Measurements from ENCODE around the gene IQGAP2. TPM values are rescaled to one million over a fixed set of nuclear protein-coding genes. Genes with fewer than 3 reads are reported as not detected.
"Not testable (repeated sequence)": the region's sequence is repeated elsewhere in the genome, so short reads cannot be mapped to it uniquely, and the experiment has no call there.

IQGAP2 gene
- polyA plus RNA-seq, 1 donor (not counting 4 experiments of a cell fraction or from before 2014, with no cell fraction given), result 0.14 TPM

DNA sequence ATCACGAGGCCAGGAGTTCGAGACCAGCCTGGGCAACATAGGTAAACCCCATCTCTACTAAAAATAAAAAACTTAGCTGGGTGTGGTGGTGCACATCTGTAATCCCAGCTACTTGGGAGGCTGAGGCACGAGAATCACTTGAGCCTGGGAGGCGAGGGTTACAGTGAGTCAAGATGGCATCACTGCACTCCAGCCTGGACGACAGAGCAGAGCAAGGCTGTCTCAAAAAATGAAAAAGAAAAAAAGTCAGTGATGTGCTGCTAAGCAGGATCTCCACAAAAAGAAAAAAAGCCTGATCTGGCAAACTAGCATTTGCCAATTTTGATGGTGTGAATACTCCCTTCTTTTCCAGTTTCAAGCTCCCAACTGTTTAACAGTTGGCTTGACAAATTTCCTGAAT, 334.8 kb downstream of the IQGAP2 start:
- H3K27me3 ChIP-seq (ENCODE audit: control insufficient read depth, extremely low read depth, insufficient read depth, low read length), result no peaks in the 10 kb centered on the region
- H3K9me1 ChIP-seq (ENCODE audit: control insufficient read depth, extremely low read depth, insufficient read depth, low read length), result no peaks in the 10 kb centered on the region
- no peak overlapping the region for H3K4me3 ChIP-seq (ENCODE audit: control insufficient read depth in 2 of 3, extremely low read depth in 1 of 3, insufficient read depth in 2 of 3, low read depth in 1 of 3, low read length in 3 of 3)
- H2AFZ ChIP-seq (ENCODE audit: control insufficient read depth, low read length), result no peak overlapping the region
- H4K20me1 ChIP-seq (ENCODE audit: control insufficient read depth, extremely low read depth, insufficient read depth, low read length), result no peaks in the 10 kb centered on the region
- FAIRE-seq (no peak), DNase-seq (ENCODE audit: low read depth, low spot score) (no peak)
- H3K27ac ChIP-seq (ENCODE audit: control insufficient read depth, insufficient read depth, low read length), result no peak overlapping the region
- TF ChIP-seq, protein P1, sequence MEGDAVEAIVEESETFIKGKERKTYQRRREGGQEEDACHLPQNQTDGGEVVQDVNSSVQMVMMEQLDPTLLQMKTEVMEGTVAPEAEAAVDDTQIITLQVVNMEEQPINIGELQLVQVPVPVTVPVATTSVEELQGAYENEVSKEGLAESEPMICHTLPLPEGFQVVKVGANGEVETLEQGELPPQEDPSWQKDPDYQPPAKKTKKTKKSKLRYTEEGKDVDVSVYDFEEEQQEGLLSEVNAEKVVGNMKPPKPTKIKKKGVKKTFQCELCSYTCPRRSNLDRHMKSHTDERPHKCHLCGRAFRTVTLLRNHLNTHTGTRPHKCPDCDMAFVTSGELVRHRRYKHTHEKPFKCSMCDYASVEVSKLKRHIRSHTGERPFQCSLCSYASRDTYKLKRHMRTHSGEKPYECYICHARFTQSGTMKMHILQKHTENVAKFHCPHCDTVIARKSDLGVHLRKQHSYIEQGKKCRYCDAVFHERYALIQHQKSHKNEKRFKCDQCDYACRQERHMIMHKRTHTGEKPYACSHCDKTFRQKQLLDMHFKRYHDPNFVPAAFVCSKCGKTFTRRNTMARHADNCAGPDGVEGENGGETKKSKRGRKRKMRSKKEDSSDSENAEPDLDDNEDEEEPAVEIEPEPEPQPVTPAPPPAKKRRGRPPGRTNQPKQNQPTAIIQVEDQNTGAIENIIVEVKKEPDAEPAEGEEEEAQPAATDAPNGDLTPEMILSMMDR (optimal IDR thresholded peaks at IDR 0.05 in 1 of 3, IDR thresholded peaks at IDR 0.05 in 1 of 3, conservative IDR thresholded peaks at IDR 0.05 in 1 of 3; ENCODE audit: extremely low read depth in 1 of 3, insufficient read depth in 2 of 3, low read length in 3 of 3), result no peak
- TF ChIP-seq EZH2 (IDR thresholded peaks at IDR 0.05; ENCODE audit: low read length), result no peak
- peaks cover 8% of the 10 kb centered on the region for H3K4me1 ChIP-seq (ENCODE audit: control insufficient read depth, extremely low read depth, insufficient read depth, low read length)
- no peaks in the 10 kb centered on the region for H3K36me3 ChIP-seq (ENCODE audit: control insufficient read depth in 2 of 2, extremely low read depth in 1 of 2, insufficient read depth in 2 of 2, low read length in 2 of 2)
- dilution Hi-C loops (cut with MboI; ENCODE audit: extremely low pct_ligation_motif_present, low sequenced_read_pairs), result no loop called here
- no peak overlapping the region for H3K9ac ChIP-seq (ENCODE audit: control insufficient read depth, extremely low read depth, insufficient read depth, low read length)
- H3K4me2 ChIP-seq (ENCODE audit: control insufficient read depth, extremely low read depth, insufficient read depth, low read depth, low read length), result no peak overlapping the region
- H3K79me2 ChIP-seq (ENCODE audit: control insufficient read depth, insufficient read depth, low read length), result no peaks in the 10 kb centered on the region
- H3K9me3 ChIP-seq (ENCODE audit: control insufficient read depth, low read depth, low read length), result no peaks in the 10 kb centered on the region

DNA sequence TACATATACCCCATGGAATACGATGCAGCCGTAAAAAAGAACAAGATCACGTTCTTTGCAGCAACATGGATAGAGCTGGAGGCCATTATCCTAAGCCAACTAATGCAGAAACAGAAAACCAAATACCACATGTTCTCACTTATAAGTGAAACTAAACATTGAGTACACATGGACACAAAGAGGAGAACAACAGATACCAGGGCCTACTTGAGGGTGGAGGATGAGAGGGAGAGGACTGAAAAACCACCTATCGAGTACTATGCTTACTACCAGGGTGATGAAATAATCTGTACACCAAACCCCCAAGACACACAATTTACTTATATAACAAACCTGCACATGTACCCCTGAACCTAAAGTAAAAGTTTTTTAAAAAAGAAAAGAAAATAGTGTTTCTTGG, 338.4 kb downstream of the IQGAP2 start:
- DNase-seq (ENCODE audit: low read depth, low spot score); H2AFZ ChIP-seq (ENCODE audit: control insufficient read depth, low read length); H3K27ac ChIP-seq (ENCODE audit: control insufficient read depth, insufficient read depth, low read length); H3K4me1 ChIP-seq (ENCODE audit: control insufficient read depth, extremely low read depth, insufficient read depth, low read length); H3K4me2 ChIP-seq (ENCODE audit: control insufficient read depth, extremely low read depth, insufficient read depth, low read depth, low read length); H3K4me3 ChIP-seq (ENCODE audit: control insufficient read depth in 2 of 3, extremely low read depth in 1 of 3, insufficient read depth in 2 of 3, low read depth in 1 of 3, low read length in 3 of 3); H3K36me3 ChIP-seq (ENCODE audit: control insufficient read depth in 2 of 2, extremely low read depth in 1 of 2, insufficient read depth in 2 of 2, low read length in 2 of 2); H3K79me2 ChIP-seq (ENCODE audit: control insufficient read depth, insufficient read depth, low read length); H4K20me1 ChIP-seq (ENCODE audit: control insufficient read depth, extremely low read depth, insufficient read depth, low read length); H3K9ac ChIP-seq (ENCODE audit: control insufficient read depth, extremely low read depth, insufficient read depth, low read length); FAIRE-seq; H3K27me3 ChIP-seq (ENCODE audit: control insufficient read depth, extremely low read depth, insufficient read depth, low read length); H3K9me1 ChIP-seq (ENCODE audit: control insufficient read depth, extremely low read depth, insufficient read depth, low read length); dilution Hi-C loops (cut with MboI; ENCODE audit: extremely low pct_ligation_motif_present, low sequenced_read_pairs); H3K9me3 ChIP-seq (ENCODE audit: control insufficient read depth, low read depth, low read length): not testable (repeated sequence)

DNA sequence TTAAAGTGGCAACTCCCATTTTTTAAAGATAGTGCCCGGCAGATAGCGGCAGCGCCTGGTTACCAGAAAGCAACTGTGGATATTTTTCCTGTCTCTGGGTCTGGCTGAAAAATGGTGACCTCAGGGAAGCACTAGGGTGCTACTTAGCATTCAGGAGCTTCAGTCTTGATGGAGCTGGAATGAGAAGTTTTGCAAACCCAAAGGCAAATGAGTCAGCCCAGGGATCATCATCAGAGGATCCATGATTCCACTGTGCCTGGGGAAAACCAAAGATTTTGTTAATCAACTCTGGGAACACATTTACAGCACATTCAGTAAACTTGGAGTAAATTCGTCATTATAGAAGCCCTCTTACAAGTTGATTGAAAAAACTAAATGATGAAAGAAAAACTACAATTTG, 339.5 kb downstream of the IQGAP2 start:
- no peaks in the 10 kb centered on the region for H3K27me3 ChIP-seq (ENCODE audit: control insufficient read depth, extremely low read depth, insufficient read depth, low read length)
- H3K79me2 ChIP-seq (ENCODE audit: control insufficient read depth, insufficient read depth, low read length), result no peaks in the 10 kb centered on the region
- H3K9me3 ChIP-seq (ENCODE audit: control insufficient read depth, low read depth, low read length), result no peaks in the 10 kb centered on the region
- dilution Hi-C loops (cut with MboI; ENCODE audit: extremely low pct_ligation_motif_present, low sequenced_read_pairs), result no loop called here
- TF ChIP-seq, protein P1 (optimal IDR thresholded peaks at IDR 0.05 in 1 of 3, IDR thresholded peaks at IDR 0.05 in 1 of 3, conservative IDR thresholded peaks at IDR 0.05 in 1 of 3; ENCODE audit: extremely low read depth in 1 of 3, insufficient read depth in 2 of 3, low read length in 3 of 3), result no peak
- TF ChIP-seq EZH2 (IDR thresholded peaks at IDR 0.05; ENCODE audit: low read length), result no peak
- no peak overlapping the region for H3K27ac ChIP-seq (ENCODE audit: control insufficient read depth, insufficient read depth, low read length)
- H4K20me1 ChIP-seq (ENCODE audit: control insufficient read depth, extremely low read depth, insufficient read depth, low read length), result no peaks in the 10 kb centered on the region
- FAIRE-seq (peak; percentile 9), DNase-seq (ENCODE audit: low read depth, low spot score) (no peak)
- H3K4me2 ChIP-seq (ENCODE audit: control insufficient read depth, extremely low read depth, insufficient read depth, low read depth, low read length), result no peak overlapping the region
- H3K4me3 ChIP-seq (ENCODE audit: control insufficient read depth in 2 of 3, extremely low read depth in 1 of 3, insufficient read depth in 2 of 3, low read depth in 1 of 3, low read length in 3 of 3), result no peak overlapping the region
- no peaks in the 10 kb centered on the region for H3K36me3 ChIP-seq (ENCODE audit: control insufficient read depth in 2 of 2, extremely low read depth in 1 of 2, insufficient read depth in 2 of 2, low read length in 2 of 2)
- no peak overlapping the region for H3K9ac ChIP-seq (ENCODE audit: control insufficient read depth, extremely low read depth, insufficient read depth, low read length)
- H3K9me1 ChIP-seq (ENCODE audit: control insufficient read depth, extremely low read depth, insufficient read depth, low read length), result no peaks in the 10 kb centered on the region
- H3K4me1 ChIP-seq (ENCODE audit: control insufficient read depth, extremely low read depth, insufficient read depth, low read length), result peaks cover 8% of the 10 kb centered on the region
- no peak overlapping the region for H2AFZ ChIP-seq (ENCODE audit: control insufficient read depth, low read length)

Data from keratinocyte (primary cell).